ENCODE measurements around the gene SLC25A13.

The SLC25A13 gene

DNA sequence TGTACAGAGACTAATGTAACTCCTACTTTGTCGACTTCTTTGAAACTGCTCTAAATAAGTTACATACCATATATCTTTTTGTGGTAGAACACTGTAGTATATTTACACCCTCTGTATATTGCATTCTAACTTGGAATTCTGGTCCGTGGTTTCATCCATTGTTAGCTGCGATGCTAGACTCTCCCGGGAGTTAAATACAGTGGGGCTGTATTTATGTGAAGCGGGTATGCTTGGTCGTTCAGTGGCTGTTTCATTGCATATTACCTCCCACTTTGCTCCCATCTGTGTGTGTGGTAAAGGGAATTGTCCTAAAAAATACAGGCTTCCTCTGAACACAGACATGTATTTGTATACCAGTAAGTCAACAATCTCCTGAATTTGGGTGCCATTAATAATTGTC, 231.1 kb downstream of the SLC25A13 start:
- Histone ChIP-seq H3K27ac (no peak overlapping the region), H3K4me1 (ENCODE audit: control insufficient read depth in 1 of 2, insufficient read depth in 1 of 2, low read depth in 1 of 2, low read length in 1 of 2) (no peaks in the 10 kb centered on the region), H3K9me3 (no peaks in the 10 kb centered on the region), H3K27me3 (peaks cover 46% of the 10 kb centered on the region), H3K4me3 (ENCODE audit: low read depth in 1 of 2, low read length in 1 of 2) (no peak overlapping the region), H3K36me3 (no peaks in the 10 kb centered on the region)
- no peak for TF ChIP-seq CTCF (IDR thresholded peaks at IDR 0.05)

- Histone ChIP-seq H3K4me3 (ENCODE audit: low read depth in 1 of 2, low read length in 1 of 2) (no peak overlapping the region), H3K36me3 (no peaks in the 10 kb centered on the region), H3K27ac (no peak overlapping the region), H3K4me1 (ENCODE audit: control insufficient read depth in 1 of 2, insufficient read depth in 1 of 2, low read depth in 1 of 2, low read length in 1 of 2) (no peaks in the 10 kb centered on the region), H3K27me3 (peaks cover 44% of the 10 kb centered on the region), H3K9me3 (no peaks in the 10 kb centered on the region)
- TF ChIP-seq CTCF (IDR thresholded peaks at IDR 0.05) = no peak
Measured at GRCh38 chr7:96089511-96089910, 232.4 kb downstream of the SLC25A13 start.

DNA sequence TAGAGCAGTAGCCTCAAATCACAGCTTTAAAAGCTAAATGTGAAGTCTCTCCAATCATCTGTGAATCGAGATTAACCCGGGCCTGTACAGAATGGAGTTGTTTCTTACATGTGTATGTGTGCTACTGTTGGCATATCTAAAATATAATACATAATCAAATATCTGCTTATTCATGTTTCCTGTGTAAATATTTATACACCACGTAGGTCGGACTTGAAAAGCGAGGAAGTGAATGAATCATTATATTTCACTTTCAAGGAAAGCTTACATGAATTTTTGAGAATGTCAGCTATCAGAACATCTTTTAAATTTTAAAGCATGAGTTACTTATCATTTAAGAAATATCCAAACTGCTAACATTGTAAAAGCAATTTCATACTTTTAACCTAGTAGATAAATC, 233.3 kb downstream of the SLC25A13 start:
- Histone ChIP-seq H3K27me3 (peaks cover 40% of the 10 kb centered on the region), H3K36me3 (no peaks in the 10 kb centered on the region), H3K9me3 (no peaks in the 10 kb centered on the region), H3K4me3 (ENCODE audit: low read depth in 1 of 2, low read length in 1 of 2) (no peak overlapping the region), H3K27ac (no peak overlapping the region), H3K4me1 (ENCODE audit: control insufficient read depth in 1 of 2, insufficient read depth in 1 of 2, low read depth in 1 of 2, low read length in 1 of 2) (no peaks in the 10 kb centered on the region)
- no peak for TF ChIP-seq CTCF (IDR thresholded peaks at IDR 0.05)

GRCh38 chr7:96085953-96086352, 235.9 kb downstream of the SLC25A13 start:
- no peaks in the 10 kb centered on the region for H3K9me3 ChIP-seq
- no peaks in the 10 kb centered on the region for H3K36me3 ChIP-seq
- peaks cover 27% of the 10 kb centered on the region for H3K27me3 ChIP-seq
- no peak for TF ChIP-seq CTCF (IDR thresholded peaks at IDR 0.05)
- H3K4me3 ChIP-seq (ENCODE audit: low read depth in 1 of 2, low read length in 1 of 2) = no peak overlapping the region
- H3K27ac ChIP-seq = no peak overlapping the region
- no peaks in the 10 kb centered on the region for H3K4me1 ChIP-seq (ENCODE audit: control insufficient read depth in 1 of 2, insufficient read depth in 1 of 2, low read depth in 1 of 2, low read length in 1 of 2)

- TF ChIP-seq CTCF (IDR thresholded peaks at IDR 0.05) = no peak
- peaks cover 25% of the 10 kb centered on the region for H3K27me3 ChIP-seq
- no peak overlapping the region for H3K27ac ChIP-seq
- H3K36me3 ChIP-seq = no peaks in the 10 kb centered on the region
- no peaks in the 10 kb centered on the region for H3K4me1 ChIP-seq (ENCODE audit: control insufficient read depth in 1 of 2, insufficient read depth in 1 of 2, low read depth in 1 of 2, low read length in 1 of 2)
- H3K9me3 ChIP-seq = no peaks in the 10 kb centered on the region
- no peak overlapping the region for H3K4me3 ChIP-seq (ENCODE audit: low read depth in 1 of 2, low read length in 1 of 2)
Measured at GRCh38 chr7:96084881-96085553, 236.9 kb downstream of the SLC25A13 start.

Data from neutrophil (primary cell).